GM18867 (cell line): ENCODE measurements around the gene HCN2.

ENCODE experiments used
- ATAC-seq: cut with Tn5 transposase; IDR thresholded peaks from one replicate; pipeline ENCODE4 v1.9.1; 2021; ENCODE audit warnings: mild to moderate bottlenecking, moderate library complexity; ENCODE audit not compliant: unreplicated experiment

HCN2 gene

DNA sequence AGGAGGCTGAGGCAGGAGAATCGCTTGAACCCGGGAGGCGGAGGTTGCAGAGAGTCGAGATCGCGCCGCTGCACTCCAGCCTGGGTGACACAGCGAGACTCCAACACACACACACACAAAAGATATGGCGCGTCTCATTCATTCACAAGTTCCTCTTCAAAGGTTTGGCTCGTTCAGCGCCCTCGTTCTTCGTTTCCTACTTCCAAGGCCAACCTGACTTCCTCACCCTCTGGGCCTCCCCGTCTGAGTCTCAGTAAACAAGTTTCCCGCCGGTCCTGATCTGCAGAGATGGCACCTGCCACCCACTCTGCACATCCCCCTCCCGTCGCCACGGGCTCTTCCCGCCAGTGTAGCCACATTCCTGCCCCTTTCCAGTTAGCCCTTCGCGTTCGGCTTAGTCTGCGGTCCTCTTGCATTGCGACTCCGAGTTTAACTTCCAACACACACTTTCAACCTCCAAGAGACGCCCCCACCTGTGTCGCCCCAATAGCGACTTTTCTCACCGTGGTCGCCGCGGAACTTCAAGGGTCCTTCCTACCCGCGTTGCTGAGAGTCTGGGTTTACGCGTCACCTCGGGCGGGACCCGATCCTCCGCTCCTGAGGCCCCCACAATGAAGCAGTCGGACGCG is 18.6 kb upstream of the HCN2 start:
- ATAC-seq: no peak

DNA sequence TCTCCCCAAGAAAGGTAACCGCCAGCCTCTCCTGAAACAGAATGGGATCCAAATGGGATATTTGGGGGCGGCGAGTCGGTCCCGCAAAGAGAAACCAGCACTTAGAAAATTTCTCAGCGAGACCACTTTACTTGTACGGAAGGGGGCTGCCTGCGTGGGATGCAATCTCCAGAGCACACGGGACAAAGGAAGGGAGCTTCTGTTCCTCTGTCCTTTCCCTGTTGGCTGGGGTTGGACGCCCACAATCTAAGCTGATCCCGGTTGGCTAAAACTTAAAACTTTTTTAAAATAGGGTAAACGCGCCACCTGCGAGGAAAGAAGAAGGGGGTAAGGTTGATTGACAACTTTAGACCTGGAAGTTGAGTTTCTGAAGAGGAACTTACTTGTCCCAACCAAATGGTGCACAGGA is 18.1 kb upstream of the HCN2 start:
- no peak for ATAC-seq

DNA sequence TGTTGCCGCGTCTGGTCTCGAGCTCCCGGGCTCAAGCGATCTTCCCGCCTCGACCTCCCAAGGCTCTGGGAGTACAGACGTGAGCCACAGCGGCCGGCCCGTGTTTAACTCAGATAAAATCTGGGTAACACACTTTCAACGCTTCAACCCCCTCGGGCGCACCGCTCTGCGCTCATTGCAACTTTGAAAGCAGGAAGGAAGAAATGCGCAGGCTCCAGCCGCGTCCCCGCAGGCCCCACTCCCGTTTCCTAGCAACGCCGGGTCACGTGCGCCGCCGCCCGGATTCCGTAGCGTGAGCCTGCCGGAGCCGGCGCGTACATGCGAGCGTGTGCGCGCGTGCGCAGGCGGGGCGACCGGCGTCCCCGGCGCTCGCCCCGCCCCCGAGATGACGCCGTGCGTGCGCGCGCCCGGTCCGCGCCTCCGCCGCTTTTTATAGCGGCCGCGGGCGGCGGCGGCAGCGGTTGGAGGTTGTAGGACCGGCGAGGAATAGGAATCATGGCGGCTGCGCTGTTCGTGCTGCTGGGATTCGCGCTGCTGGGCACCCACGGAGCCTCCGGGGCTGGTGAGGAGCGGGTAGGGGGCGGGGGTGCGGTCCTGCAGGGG is 17.4 kb upstream of the HCN2 start, which contains the start of gene BSG:
Gene BSG, plus strand, starts transcription at position 457 of the 603 bp plus-strand sequence. Its CDS starts 39 bp downstream, at position 496.
- ATAC-seq: peak; percentile 74

DNA sequence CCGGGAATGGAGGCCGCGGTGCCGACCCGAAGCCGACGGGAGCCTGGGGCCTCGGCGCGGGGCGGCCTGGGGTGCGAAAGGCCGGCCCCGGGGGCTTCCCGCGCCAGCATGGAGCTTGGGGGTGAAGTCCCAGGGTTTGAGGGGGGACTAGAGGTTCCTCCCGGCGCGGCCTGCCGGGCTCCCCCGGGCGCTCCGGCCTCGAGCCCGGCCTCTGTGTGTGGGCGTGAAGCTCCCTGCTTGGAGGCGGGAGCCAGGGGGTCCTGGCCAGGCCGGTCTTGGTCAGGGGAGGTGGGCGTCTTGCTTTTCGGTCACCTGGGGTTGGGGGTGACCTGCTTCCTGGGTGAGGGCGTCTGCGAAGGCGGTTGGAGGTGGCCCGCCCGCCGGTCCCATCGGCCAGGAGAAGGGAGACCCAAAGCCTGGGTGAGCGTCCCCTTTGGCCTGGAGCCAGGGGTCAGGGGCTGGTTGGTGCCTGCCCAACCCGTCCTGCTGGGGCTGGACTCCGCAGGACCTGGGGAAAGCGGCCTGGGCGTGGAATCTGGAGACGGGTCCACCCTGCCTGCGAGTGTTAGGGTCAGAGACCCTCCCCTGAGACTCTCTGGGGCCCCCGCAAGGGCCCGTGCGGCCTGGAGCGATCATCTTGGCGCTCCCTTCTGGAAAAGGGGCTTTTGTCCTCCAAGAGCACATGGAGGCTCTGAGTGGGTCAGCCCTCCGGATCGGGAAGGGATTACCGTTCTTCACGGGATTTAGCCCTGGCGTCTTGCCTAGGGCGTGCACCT is 16.8 kb upstream of the HCN2 start:
- peak; percentile 7 for ATAC-seq

DNA sequence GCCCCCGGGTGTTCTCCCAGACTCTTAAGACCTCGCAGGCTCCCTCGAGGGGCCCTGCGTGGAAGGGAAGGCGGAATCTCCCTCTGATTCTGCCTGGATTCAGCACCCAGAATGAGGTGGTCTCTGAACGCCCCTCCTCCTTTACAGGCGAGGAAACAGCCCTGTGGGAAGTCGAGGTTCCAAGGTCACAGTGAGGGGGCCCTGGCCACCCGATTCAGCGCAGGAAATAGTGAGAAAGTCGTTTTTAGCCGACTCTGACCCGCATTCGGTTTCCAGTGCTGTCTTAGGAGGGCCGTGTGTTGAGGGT is 16.2 kb upstream of the HCN2 start:
- no peak for ATAC-seq

DNA sequence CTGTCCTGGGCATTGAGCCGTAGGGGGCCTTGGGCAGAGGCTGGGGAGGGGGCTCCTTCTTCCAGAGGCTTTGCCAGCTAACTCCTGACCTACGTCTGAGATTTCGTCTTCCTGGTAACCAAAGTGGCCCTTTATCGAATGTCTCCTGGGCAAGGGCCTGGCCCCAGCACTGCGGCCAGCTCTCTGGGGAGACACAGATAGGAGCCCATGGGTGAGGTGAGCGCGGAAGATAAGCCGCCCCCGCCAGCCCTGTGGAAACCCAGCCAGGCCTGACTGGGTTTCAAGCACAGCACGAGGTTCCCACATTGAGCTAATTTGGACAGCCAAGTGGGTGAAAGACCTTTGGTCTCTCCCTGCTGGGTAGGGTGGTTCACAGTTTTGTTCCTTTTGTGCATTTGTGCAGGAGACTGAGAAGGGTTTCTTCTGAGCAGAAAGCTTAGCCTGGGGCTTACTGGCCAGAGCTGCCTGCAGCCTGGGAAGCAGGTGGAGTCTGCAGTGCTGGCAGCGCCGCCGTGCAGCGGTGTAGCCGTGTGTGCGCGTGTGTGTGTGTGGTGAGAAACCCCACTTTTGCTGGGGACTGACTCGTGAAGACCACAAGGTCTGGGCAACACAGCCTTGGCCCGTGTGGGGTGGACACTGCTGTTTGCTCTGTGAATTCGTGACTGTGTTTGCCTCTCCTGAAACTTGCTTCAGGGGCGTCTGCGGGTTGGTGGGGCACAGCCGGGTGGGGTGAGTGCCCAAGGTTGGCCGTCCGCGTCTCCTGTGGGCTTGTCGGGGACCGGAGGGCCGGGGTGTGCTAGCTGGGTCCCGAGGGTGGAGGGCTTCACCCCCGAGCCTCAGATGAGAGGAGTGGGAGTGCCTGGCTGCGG is 14.8 kb upstream of the HCN2 start:
- ATAC-seq: no peak

DNA sequence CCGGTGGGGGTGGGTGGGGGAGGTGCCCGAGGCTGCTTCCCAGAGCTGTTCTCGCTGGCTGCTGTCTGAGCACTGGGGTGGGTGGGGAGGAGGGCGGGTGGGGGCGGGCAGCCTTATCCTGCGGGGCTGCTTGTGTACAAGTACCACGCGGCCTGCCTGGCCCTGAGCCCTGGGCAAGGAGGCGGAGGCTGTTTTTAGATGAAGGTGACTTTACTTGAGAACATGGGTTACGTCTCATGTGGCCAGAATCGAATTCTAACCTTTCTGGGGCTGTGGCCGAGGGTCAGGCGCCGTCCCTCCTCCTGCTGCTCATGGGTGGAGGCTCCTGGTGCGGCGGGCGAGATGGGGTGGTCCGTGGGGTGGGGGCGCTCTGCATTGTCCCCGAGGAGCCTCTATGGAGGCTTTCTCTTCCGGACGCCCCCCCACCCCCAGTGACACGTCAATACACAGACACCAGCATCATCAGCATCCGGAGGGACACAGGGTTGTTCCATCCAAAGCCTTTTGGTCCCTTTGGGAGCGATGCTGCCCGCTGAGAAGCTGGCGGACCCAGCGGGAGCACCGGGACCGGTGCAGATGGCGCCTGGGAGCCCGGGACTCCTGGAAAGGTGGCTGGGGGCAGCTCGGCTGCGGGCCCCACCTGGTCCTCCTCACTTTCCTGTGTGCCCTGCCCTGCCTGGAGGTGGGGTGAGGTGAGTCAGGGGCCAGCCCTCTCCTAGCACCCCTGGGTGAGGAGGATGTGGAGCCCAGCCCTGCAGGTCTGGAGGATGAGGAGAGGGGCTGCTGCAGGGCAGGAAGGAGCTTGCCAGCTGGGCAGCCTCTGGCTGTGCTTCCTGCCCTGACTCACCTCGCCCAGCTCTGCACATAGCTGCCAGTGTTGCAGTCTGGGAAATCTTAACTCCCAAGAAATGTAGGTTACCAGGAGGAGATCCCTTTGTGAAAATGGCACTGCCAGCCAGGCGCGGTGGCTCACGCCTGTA is 13.9 kb upstream of the HCN2 start:
- no peak for ATAC-seq

DNA sequence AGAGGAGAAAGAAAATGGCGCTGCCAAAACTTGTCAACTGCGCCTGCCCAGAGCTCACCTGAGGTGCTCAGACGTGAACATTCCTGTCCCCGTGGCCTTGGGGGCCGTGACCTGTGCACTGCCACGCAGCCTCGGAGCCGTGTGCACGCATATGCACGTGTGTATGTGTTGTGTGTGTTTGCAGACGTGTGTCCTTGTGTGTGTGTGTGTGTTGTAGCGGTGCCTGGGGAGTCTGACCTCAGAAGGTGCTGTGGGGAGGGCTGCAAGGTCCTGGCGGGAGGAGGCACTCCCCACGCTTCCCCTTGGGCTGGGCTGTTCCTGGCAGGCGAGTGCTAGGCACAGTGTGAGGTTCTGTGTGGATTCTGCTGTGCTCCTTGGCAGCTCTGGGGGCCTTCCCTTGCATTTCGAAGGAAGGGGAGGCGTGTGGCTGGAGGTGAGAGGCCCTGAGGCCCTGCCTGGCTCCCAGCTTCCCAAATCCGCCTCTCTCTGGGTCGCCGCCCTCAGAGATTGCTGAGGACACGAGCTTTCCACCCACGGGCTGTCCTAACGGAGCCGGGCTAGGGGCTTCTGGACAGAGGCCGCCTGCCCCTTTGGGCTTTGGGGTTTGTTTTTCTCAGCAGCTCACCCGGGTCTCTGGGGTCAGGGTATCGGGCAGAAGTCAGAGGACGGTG is 12.8 kb upstream of the HCN2 start:
- ATAC-seq: no peak

DNA sequence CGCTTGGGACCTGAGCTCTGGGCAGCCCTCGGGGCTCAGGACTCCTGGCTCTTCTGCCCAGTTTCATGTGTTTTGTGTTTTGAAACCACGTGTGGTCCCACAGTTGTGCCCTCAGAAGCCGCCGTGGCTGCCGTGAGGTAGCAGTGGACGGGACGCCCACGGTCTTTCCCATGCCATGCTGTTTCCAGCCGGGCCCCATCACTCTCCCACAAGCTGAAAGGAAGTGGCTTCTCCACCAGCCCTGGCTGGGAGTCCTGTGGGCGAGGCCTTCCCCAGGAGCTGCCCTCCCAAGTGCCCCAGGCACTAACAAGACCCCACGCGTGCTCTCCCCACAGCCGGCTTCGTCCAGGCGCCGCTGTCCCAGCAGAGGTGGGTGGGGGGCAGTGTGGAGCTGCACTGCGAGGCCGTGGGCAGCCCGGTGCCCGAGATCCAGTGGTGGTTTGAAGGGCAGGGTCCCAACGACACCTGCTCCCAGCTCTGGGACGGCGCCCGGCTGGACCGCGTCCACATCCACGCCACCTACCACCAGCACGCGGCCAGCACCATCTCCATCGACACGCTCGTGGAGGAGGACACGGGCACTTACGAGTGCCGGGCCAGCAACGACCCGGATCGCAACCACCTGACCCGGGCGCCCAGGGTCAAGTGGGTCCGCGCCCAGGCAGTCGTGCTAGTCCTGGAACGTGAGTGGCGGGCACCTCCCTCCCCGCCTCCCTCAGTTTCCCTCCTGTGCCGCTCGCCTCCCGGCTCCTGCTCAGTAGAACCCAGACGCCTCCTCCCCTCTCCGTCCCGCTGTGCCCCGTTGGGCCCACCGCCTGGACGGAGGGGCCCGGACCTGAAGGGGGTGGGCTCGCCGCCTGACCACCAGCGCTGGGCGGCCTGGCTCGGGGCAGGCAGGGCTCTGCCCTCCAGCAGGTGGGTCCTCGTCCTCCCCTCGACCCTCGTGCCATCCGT is 12.0 kb upstream of the HCN2 start:
- ATAC-seq: no peak

DNA sequence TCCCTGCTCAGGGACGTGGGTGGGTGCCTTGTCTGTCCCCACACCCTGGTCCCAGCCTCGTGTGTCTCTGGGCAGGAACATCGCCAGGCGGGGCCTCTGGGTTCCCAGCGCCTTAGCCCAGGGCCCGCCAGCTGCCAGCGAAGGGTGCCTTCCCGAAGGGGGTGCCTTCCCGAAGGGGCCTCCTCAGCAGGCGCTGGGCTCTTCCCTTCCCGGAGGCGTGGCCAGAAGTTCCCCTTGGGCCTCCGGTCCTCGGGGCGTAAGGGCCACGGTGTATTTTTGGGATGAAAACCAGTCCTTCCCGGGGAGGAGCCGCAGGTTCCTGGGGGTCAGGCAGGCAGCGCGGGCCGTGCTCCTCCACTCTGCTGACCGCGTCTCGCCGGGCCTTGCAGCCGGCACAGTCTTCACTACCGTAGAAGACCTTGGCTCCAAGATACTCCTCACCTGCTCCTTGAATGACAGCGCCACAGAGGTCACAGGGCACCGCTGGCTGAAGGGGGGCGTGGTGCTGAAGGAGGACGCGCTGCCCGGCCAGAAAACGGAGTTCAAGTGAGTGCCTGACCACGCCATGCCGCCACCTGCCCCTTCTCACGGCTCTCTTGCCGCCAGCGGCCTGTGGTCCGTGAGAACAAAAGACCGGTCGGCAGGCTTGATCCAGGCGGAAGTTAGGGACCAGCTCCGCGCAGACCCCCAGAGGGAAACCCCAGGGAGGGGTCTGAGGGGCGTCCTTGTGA is 10.4 kb upstream of the HCN2 start:
- ATAC-seq: no peak

DNA sequence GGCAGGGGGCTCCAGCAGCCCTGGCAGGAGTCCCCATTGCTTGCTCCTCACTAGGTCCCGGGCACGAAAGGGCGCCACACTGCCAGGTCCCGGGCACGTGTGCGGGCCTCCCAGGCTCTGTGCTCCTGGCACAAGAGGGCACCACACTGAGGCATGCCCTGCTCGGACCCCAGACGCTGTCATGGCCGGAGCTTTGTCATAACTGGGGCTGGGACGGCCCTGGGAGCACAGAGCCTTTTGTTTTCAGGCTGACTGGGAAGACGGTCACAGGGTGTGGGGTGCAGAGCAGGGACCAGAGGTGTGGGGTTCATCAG is 9.9 kb upstream of the HCN2 start:
- no peak for ATAC-seq

DNA sequence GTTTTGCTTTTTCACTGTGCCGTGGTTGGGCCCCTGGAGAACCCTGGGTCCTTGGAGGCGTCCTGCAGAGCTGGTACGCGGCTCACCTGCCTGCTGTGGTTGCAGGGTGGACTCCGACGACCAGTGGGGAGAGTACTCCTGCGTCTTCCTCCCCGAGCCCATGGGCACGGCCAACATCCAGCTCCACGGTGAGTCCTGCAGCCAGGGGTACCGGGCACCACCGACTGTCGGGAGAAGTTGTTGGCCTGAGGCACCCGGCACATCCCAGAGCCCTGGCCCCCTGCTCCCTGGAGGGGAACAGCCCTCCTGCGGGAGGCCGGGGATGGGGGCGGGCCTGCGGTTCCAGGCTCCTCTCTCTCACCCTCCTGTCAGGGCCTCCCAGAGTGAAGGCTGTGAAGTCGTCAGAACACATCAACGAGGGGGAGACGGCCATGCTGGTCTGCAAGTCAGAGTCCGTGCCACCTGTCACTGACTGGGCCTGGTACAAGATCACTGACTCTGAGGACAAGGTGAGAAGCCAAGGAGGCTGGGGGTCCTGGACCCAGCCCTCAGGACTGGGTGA is 9.3 kb upstream of the HCN2 start:
- no peak for ATAC-seq

DNA sequence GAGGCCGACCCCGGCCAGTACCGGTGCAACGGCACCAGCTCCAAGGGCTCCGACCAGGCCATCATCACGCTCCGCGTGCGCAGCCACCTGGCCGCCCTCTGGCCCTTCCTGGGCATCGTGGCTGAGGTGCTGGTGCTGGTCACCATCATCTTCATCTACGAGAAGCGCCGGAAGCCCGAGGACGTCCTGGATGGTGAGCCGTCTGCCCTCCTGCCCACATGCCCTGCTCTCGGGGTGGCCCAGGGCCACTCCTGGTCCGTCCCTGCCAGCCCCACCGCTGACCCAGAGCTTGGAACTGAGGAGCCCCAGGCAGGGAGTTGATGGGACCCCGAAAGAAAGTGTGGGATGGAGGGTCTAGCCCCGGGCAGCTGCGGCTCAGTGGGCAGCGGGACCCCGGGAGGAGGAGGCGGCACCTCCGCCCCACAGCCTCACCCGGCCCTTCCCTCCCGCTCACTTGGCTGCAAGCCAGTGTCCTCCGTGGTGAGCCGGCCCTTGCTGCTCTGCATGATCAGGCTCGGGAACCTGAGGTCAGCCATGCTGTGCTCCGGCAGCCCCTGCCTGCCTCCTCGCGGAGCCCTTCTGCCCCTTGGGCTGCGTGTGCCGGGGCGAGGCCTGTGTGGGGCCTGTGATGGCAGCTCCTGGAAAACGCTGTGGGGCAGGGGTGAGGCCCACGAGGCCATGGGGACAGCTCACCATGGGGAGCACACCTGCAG is 8.1 kb upstream of the HCN2 start:
- no peak for ATAC-seq

DNA sequence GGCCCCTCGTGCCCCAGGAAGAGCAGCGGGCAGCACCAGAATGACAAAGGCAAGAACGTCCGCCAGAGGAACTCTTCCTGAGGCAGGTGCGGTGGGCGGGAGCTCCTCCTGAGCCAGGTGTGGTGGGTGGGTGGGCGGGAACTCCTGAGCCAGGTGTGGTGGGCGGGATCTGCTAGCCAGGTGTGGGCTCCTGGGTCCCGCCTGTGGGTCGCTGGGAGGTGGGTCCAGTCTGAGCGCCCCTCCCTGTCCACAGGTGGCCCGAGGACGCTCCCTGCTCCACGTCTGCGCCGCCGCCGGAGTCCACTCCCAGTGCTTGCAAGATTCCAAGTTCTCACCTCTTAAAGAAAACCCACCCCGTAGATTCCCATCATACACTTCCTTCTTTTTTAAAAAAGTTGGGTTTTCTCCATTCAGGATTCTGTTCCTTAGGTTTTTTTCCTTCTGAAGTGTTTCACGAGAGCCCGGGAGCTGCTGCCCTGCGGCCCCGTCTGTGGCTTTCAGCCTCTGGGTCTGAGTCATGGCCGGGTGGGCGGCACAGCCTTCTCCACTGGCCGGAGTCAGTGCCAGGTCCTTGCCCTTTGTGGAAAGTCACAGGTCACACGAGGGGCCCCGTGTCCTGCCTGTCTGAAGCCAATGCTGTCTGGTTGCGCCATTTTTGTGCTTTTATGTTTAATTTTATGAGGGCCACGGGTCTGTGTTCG is 7.0 kb upstream of the HCN2 start:
- ATAC-seq: no peak

DNA sequence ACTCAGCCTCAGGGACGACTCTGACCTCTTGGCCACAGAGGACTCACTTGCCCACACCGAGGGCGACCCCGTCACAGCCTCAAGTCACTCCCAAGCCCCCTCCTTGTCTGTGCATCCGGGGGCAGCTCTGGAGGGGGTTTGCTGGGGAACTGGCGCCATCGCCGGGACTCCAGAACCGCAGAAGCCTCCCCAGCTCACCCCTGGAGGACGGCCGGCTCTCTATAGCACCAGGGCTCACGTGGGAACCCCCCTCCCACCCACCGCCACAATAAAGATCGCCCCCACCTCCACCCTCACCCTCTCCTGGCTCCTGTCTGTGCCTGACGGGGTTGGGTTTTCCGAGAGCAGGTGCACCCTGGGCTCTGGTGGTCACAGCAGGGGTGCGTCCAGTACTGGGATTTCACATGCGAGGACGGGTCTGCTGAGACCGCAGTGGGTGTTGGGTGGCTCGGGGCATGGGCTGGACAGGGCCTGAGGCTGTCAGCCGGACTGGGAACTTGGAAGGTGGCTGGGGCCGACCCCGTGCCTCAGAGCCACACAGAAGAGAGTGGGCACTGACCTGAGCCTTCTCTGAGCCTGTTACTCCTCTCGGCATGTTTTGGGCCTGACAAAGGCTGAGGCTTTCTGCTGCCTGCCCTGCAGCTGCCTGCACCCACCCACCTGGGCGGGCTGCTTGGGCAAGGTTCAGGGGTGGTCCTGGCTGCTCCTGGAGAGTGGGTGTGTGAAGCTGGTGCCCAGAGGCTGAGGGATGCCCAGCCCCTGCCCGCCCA is 6.3 kb upstream of the HCN2 start:
- ATAC-seq: no peak

DNA sequence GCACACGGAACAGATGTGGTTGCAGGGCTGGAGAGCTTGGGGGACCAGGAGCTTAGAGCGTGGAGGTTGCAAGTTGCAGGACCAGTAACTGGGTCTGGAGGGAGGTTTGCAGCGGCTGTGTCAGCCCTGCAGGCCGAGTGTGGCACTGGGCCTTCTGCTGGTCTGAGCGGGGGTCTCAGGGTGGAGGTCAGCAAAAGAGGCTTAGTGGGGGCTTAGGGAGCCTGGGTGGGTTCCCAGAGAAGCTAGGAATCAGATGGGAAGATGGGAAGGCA is 5.8 kb upstream of the HCN2 start:
- no peak for ATAC-seq
